GM20000 (cell line): ENCODE data around the gene IL36RN.

Experiments used
- DNase-seq: peaks from one replicate; pipeline ENCODE4 v3.0.0; 2012; ENCODE audit warnings: low spot score
- TF ChIP-seq, protein P1 (sequence below): IDR thresholded peaks from 2 replicates; pipeline ENCODE4 v1.5.1; 2012; ENCODE audit warnings: mild to moderate bottlenecking, control low read depth; ENCODE audit errors: extremely low read depth, missing control alignments

IL36RN gene

GRCh38 chr2:113098532-113098931 is 39.5 kb downstream of the IL36RN start:
- no peak for DNase-seq
- TF ChIP-seq, protein P1, sequence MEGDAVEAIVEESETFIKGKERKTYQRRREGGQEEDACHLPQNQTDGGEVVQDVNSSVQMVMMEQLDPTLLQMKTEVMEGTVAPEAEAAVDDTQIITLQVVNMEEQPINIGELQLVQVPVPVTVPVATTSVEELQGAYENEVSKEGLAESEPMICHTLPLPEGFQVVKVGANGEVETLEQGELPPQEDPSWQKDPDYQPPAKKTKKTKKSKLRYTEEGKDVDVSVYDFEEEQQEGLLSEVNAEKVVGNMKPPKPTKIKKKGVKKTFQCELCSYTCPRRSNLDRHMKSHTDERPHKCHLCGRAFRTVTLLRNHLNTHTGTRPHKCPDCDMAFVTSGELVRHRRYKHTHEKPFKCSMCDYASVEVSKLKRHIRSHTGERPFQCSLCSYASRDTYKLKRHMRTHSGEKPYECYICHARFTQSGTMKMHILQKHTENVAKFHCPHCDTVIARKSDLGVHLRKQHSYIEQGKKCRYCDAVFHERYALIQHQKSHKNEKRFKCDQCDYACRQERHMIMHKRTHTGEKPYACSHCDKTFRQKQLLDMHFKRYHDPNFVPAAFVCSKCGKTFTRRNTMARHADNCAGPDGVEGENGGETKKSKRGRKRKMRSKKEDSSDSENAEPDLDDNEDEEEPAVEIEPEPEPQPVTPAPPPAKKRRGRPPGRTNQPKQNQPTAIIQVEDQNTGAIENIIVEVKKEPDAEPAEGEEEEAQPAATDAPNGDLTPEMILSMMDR: no peak

- TF ChIP-seq, protein P1: no peak
- no peak for DNase-seq
Measured at GRCh38 chr2:113102133-113102532, 43.1 kb downstream of the IL36RN start.

- TF ChIP-seq, protein P1: no peak
- no peak for DNase-seq
Measured at GRCh38 chr2:113103277-113103676, 44.3 kb downstream of the IL36RN start.

DNA sequence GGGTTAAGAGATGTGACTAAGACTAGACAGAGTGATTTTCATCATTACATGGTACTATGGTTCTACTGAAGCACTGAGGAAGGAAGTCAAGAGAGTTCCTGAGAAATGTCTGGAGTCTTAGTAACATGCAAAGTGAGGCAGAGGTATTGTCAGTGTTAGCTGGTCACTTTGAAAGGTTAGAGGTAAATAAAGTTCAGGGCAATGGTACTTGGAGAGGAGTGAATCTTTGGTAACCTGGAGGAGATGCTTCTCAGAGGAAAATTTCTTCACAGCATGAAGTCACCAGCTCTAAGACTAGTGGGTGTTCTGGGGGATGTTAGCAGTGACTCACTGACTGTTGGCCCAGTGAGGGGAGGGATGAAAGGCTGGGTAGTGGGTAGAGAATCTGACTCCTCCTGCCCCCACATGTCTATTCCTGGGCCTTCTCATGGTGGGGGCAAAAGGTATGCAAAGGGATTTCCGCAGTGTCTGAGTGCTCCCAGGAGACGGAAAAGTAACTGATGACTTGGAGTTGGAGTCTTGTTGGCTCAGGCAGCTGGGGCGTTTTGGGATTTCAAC is 45.1 kb downstream of the IL36RN start:
- TF ChIP-seq, protein P1: no peak
- DNase-seq: no peak

DNA sequence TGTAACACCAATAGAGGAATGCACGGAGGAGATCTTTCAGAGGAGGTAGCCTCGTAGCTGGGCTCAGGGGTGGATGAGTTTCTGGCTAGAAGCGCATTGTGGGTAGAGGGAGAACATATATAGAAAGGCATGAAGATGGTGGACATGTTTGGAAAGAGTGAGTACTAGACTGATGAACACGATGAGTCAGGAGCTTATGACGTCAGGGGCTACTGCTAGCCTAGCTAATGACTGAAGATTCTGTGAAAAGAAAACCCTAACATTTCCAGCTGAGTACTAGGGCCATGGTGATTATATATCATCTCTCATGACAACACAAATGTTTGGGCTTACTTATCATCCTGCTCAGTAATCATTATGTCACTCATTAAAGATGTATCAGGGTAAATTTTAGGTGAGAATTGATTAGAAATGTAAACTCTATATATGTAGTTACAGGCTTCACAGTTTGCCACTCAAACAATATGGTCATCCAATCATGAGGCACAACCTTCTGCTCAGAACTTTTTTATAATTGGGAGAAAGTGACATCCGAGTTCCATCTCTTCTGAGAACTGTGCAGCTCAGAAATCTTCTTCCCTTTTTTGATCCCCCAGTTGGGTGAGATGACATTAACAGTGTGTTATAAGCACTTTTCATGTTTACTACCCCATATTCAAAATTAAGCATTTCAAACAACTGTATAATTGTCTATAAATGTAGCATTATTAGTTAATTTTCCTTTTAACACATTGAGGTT is 46.2 kb downstream of the IL36RN start:
- no peak for DNase-seq
- TF ChIP-seq, protein P1: no peak

- DNase-seq: no peak
Measured at GRCh38 chr2:113111121-113111520, 52.1 kb downstream of the IL36RN start.

GRCh38 chr2:113111823-113112287 is 52.9 kb downstream of the IL36RN start:
- no peak for DNase-seq
- TF ChIP-seq, protein P1: no peak

More at GRCh38 chr2:113111121-113111520, 52.1 kb downstream of the IL36RN start:
- TF ChIP-seq, protein P1: no peak
